ENCODE measurements around the gene ACAT1. TPM values are rescaled to one million over a fixed set of nuclear protein-coding genes. Genes with fewer than 3 reads are reported as not detected.

The ACAT1 gene
- total RNA-seq, 1 experiment from 2014 or later = 31.4 TPM

GRCh38 chr11:108144615-108145014, 23.2 kb downstream of the ACAT1 start (continued):
- TF ChIP-seq, protein P1, sequence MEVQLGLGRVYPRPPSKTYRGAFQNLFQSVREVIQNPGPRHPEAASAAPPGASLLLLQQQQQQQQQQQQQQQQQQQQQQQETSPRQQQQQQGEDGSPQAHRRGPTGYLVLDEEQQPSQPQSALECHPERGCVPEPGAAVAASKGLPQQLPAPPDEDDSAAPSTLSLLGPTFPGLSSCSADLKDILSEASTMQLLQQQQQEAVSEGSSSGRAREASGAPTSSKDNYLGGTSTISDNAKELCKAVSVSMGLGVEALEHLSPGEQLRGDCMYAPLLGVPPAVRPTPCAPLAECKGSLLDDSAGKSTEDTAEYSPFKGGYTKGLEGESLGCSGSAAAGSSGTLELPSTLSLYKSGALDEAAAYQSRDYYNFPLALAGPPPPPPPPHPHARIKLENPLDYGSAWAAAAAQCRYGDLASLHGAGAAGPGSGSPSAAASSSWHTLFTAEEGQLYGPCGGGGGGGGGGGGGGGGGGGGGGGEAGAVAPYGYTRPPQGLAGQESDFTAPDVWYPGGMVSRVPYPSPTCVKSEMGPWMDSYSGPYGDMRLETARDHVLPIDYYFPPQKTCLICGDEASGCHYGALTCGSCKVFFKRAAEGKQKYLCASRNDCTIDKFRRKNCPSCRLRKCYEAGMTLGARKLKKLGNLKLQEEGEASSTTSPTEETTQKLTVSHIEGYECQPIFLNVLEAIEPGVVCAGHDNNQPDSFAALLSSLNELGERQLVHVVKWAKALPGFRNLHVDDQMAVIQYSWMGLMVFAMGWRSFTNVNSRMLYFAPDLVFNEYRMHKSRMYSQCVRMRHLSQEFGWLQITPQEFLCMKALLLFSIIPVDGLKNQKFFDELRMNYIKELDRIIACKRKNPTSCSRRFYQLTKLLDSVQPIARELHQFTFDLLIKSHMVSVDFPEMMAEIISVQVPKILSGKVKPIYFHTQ (CRISPR knock-in tag; IDR thresholded peaks at IDR 0.05) = no peak
- TF ChIP-seq FOXK1 (CRISPR knock-in tag; IDR thresholded peaks at IDR 0.05) = no peak
- TF ChIP-seq NR3C1 (CRISPR knock-in tag; conservative IDR thresholded peaks at IDR 0.05; ENCODE audit: low read depth) = no peak
- no peak for TF ChIP-seq SP1 (CRISPR knock-in tag; conservative IDR thresholded peaks at IDR 0.05)

GRCh38 chr11:108147150-108147549, 25.8 kb downstream of the ACAT1 start:
- no peaks in the 10 kb centered on the region for H3K27me3 Mint-ChIP-seq (ENCODE audit: low read depth)
- TF ChIP-seq USF2 (CRISPR knock-in tag; IDR thresholded peaks at IDR 0.05) = no peak
- no peak for TF ChIP-seq TCF7 (CRISPR knock-in tag; IDR thresholded peaks at IDR 0.05; ENCODE audit: low read depth)
- no peak for TF ChIP-seq NFE2L1 (CRISPR knock-in tag; IDR thresholded peaks at IDR 0.05)
- TF ChIP-seq ETV6 (CRISPR knock-in tag; IDR thresholded peaks at IDR 0.05) = no peak
- TF ChIP-seq, protein P2, sequence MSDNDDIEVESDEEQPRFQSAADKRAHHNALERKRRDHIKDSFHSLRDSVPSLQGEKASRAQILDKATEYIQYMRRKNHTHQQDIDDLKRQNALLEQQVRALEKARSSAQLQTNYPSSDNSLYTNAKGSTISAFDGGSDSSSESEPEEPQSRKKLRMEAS (CRISPR knock-in tag; IDR thresholded peaks at IDR 0.05) = no peak
- TF ChIP-seq CREB1 (CRISPR knock-in tag; IDR thresholded peaks at IDR 0.05) = no peak
- TF ChIP-seq SP1 (CRISPR knock-in tag; conservative IDR thresholded peaks at IDR 0.05) = no peak
- no peak for TF ChIP-seq EMX1 (CRISPR knock-in tag; IDR thresholded peaks at IDR 0.05)
- no peak for TF ChIP-seq JUN (CRISPR knock-in tag; IDR thresholded peaks at IDR 0.05)
- no peaks in the 10 kb centered on the region for H3K9me3 Mint-ChIP-seq
- POLR2A ChIA-PET = no interaction called here
- H3K36me3 Mint-ChIP-seq = peaks cover 52% of the 10 kb centered on the region
- H3K4me3 Mint-ChIP-seq = no peak overlapping the region
- no peaks in the 10 kb centered on the region for H3K4me1 Mint-ChIP-seq
- CTCF ChIA-PET = no interaction called here
- no peak overlapping the region for H3K27ac Mint-ChIP-seq
- ATAC-seq (no peak), DNase-seq (ENCODE audit: low spot score) (no peak)

- Mint-ChIP-seq H3K27me3 (ENCODE audit: low read depth) (no peaks in the 10 kb centered on the region), H3K9me3 (no peaks in the 10 kb centered on the region), H3K36me3 (peaks cover 55% of the 10 kb centered on the region), H3K27ac (no peak overlapping the region), H3K4me1 (no peaks in the 10 kb centered on the region), H3K4me3 (no peak overlapping the region)
- ATAC-seq (no peak), DNase-seq (ENCODE audit: low spot score) (no peak)
- ChIA-PET CTCF (interaction anchor here (0.9 kb wide), 1 partner anchor 84 kb away, joined by 3 read pairs; no protein-coding TSS in a partner anchor), POLR2A (no interaction called here)
- TF ChIP-seq OVOL2 (CRISPR knock-in tag; IDR thresholded peaks at IDR 0.05; ENCODE audit: borderline replicate concordance) = no peak
- TF ChIP-seq ZNF425 (CRISPR knock-in tag; conservative IDR thresholded peaks at IDR 0.05) = no peak
- no peak for TF ChIP-seq IRF2 (CRISPR knock-in tag; IDR thresholded peaks at IDR 0.05; ENCODE audit: borderline replicate concordance, low read depth)
- no peak for TF ChIP-seq E2F1 (CRISPR knock-in tag; IDR thresholded peaks at IDR 0.05)
- TF ChIP-seq PREB (CRISPR knock-in tag; IDR thresholded peaks at IDR 0.05; ENCODE audit: borderline replicate concordance) = no peak
- no peak for TF ChIP-seq PRRX2 (CRISPR knock-in tag; IDR thresholded peaks at IDR 0.05)
- TF ChIP-seq ZNF219 (CRISPR knock-in tag; IDR thresholded peaks at IDR 0.05; ENCODE audit: borderline replicate concordance) = no peak
- no peak for TF ChIP-seq ZNF396 (CRISPR knock-in tag; IDR thresholded peaks at IDR 0.05; ENCODE audit: borderline replicate concordance)
- TF ChIP-seq SOX15 (CRISPR knock-in tag; IDR thresholded peaks at IDR 0.05) = no peak
- TF ChIP-seq ZNF232 (CRISPR knock-in tag; IDR thresholded peaks at IDR 0.05) = no peak
- TF ChIP-seq, protein P3, sequence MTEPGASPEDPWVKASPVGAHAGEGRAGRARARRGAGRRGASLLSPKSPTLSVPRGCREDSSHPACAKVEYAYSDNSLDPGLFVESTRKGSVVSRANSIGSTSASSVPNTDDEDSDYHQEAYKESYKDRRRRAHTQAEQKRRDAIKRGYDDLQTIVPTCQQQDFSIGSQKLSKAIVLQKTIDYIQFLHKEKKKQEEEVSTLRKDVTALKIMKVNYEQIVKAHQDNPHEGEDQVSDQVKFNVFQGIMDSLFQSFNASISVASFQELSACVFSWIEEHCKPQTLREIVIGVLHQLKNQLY (CRISPR knock-in tag; IDR thresholded peaks at IDR 0.05) = no peak
- TF ChIP-seq FOXK1 (CRISPR knock-in tag; IDR thresholded peaks at IDR 0.05) = no peak
- TF ChIP-seq, protein P4, sequence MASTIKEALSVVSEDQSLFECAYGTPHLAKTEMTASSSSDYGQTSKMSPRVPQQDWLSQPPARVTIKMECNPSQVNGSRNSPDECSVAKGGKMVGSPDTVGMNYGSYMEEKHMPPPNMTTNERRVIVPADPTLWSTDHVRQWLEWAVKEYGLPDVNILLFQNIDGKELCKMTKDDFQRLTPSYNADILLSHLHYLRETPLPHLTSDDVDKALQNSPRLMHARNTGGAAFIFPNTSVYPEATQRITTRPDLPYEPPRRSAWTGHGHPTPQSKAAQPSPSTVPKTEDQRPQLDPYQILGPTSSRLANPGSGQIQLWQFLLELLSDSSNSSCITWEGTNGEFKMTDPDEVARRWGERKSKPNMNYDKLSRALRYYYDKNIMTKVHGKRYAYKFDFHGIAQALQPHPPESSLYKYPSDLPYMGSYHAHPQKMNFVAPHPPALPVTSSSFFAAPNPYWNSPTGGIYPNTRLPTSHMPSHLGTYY (CRISPR knock-in tag; IDR thresholded peaks at IDR 0.05) = no peak
Measured at GRCh38 chr11:108148556-108148955, 27.2 kb downstream of the ACAT1 start.
